SK-N-SH (cell line): ENCODE results near the gene MAP3K5. TPM values are rescaled to one million over a fixed set of nuclear protein-coding genes. Genes with fewer than 3 reads are reported as not detected.

Experiments
- CTCF ChIA-PET: fragments of 300-600, 350-600 bp; formaldehyde crosslinking; extraction: SDS; loops from one replicate; lab custom pipeline; 2021; lab: Yijun Ruan, JAX
- POLR2A ChIA-PET: fragments of 350-600 bp; sonication (Branson Sonifier 250); formaldehyde crosslinking; extraction: SDS; loops from one replicate; lab custom pipeline; 2020; ENCODE audit warnings: antibody characterized with exemption, inconsistent platforms; lab: Yijun Ruan, JAX
- DNase-seq: peaks from one replicate; pipeline ENCODE4 v3.0.0; 2012
- H2AFZ ChIP-seq: fragments of 200-600 bp; sonication (generic); 2 replicates; pipeline ENCODE4 v1.8.1; 2016; ENCODE audit warnings: antibody characterized with exemption, mild to moderate bottlenecking, low read depth
- H3F3A ChIP-seq: fragments of 200-600 bp; sonication (generic); replicated peaks from 2 replicates; pipeline ENCODE3; 2016; ENCODE audit warnings: antibody characterized with exemption, mild to moderate bottlenecking; ENCODE audit not compliant: insufficient read depth
- H3K27ac ChIP-seq, 2 experiments: fragments of 200-500 bp in 1 of 2; fragments of 200-600 bp in 1 of 2; sonication (Bioruptor generic) in 1 of 2; sonication (generic), shearing (Covaris generic) in 1 of 2; 2 replicates each; pipeline versions ENCODE4 v1.5.1 to v1.6.1; 2014 to 2016; ENCODE audit warnings: low read depth in 2 of 2, inconsistent platforms in 1 of 2, low read length in 1 of 2, mild to moderate bottlenecking in 1 of 2, mixed read lengths in 1 of 2
- H3K27me3 ChIP-seq: fragments of 200-600 bp; sonication (generic), shearing (Covaris generic); 2 replicates; pipeline ENCODE4 v1.6.1; 2016; ENCODE audit warnings: mixed run types; ENCODE audit not compliant: insufficient read depth
- H3K36me3 ChIP-seq, 2 experiments: fragments of 200-500 bp in 1 of 2; fragments of 200-600 bp in 1 of 2; sonication (Bioruptor generic) in 1 of 2; sonication (generic) in 1 of 2; replicated peaks in 1 of 2; 2 replicates each; pipeline versions ENCODE3 to v1.5.1; 2014 to 2016; ENCODE audit warnings: low read length in 1 of 2, mild to moderate bottlenecking in 1 of 2; ENCODE audit not compliant: insufficient read depth in 2 of 2, control insufficient read depth in 1 of 2
- H3K4me1 ChIP-seq, 2 experiments: fragments of 200-500 bp in 1 of 2; fragments of 200-600 bp in 1 of 2; sonication (Bioruptor generic) in 1 of 2; sonication (generic), shearing (Covaris generic) in 1 of 2; 2 replicates each; pipeline versions ENCODE4 v1.5.1 to v1.6.1; 2014 to 2016; ENCODE audit warnings: low read depth in 1 of 2, low read length in 1 of 2, mixed run types in 1 of 2; ENCODE audit not compliant: insufficient read depth in 2 of 2, control insufficient read depth in 1 of 2
- H3K4me2 ChIP-seq: fragments of 200-600 bp; sonication (generic), shearing (Covaris generic); 2 replicates; pipeline ENCODE4 v1.6.1; 2017; ENCODE audit warnings: mixed run types
- H3K4me3 ChIP-seq, 2 experiments: fragments of 200-500 bp in 1 of 2; fragments of 200-600 bp in 1 of 2; sonication (Bioruptor generic) in 1 of 2; sonication (generic), shearing (Covaris generic) in 1 of 2; 2 replicates each; pipeline versions ENCODE4 v1.5.1 to v1.8.1; 2014 to 2016; ENCODE audit warnings: low read depth in 2 of 2, inconsistent platforms in 1 of 2, low read length in 1 of 2, mild to moderate bottlenecking in 1 of 2, mixed read lengths in 1 of 2, moderate library complexity in 1 of 2
- H3K79me2 ChIP-seq: fragments of 200-600 bp; sonication (generic); 2 replicates; pipeline ENCODE4 v1.8.1; 2017; ENCODE audit warnings: mild to moderate bottlenecking; ENCODE audit not compliant: insufficient read depth
- H3K9ac ChIP-seq: fragments of 200-600 bp; sonication (generic); 2 replicates; pipeline ENCODE4 v1.6.1; 2017; ENCODE audit warnings: mixed run types
- H3K9me2 ChIP-seq: fragments of 200-600 bp; sonication (generic); 2 replicates; pipeline ENCODE4 v1.6.1; 2017; ENCODE audit warnings: mixed run types
- H3K9me3 ChIP-seq: fragments of 200-600 bp; sonication (generic); 2 replicates; pipeline ENCODE4 v1.6.1; 2017; ENCODE audit warnings: mixed run types, mild to moderate bottlenecking, moderate library complexity
- H4K20me1 ChIP-seq: fragments of 200-600 bp; sonication (generic); 2 replicates; pipeline ENCODE4 v1.6.1; 2017; ENCODE audit warnings: mild to moderate bottlenecking, mixed run types; ENCODE audit not compliant: insufficient read depth
- CHD2 ChIP-seq: fragments of 150-350 bp; IDR thresholded peaks from 2 replicates; pipeline ENCODE4 v1.6.1; 2018; ENCODE audit warnings: low read length; ENCODE audit not compliant: partially characterized antibody
- ELF1 ChIP-seq: IDR thresholded peaks from 2 replicates; pipeline ENCODE4 v1.4.0; 2012
- EZH2phosphoT487 ChIP-seq: fragments of 200-600 bp; sonication (generic); IDR thresholded peaks from 2 replicates; pipeline ENCODE4 v1.6.1; 2017; ENCODE audit warnings: low read depth, mixed run types, mild to moderate bottlenecking, antibody characterized with exemption, moderate library complexity, borderline replicate concordance
- FOSL2 ChIP-seq: IDR thresholded peaks from 2 replicates; pipeline ENCODE4 v1.4.0; 2012; ENCODE audit warnings: low read depth, mild to moderate bottlenecking, moderate library complexity, borderline replicate concordance
- FOXJ3 ChIP-seq: sonication (generic); formaldehyde crosslinking; IDR thresholded peaks from 2 replicates; pipeline ENCODE4 v1.5.1; 2020; ENCODE audit warnings: mild to moderate bottlenecking, missing genetic modification reagents
- FOXM1 ChIP-seq: IDR thresholded peaks from 2 replicates; pipeline ENCODE4 v1.4.0; 2012; ENCODE audit warnings: low read depth, mild to moderate bottlenecking
- NFIC ChIP-seq: IDR thresholded peaks from 2 replicates; pipeline ENCODE4 v1.4.0; 2012; ENCODE audit warnings: borderline replicate concordance
- POLR2AphosphoS5 ChIP-seq: IDR thresholded peaks from 2 replicates; pipeline ENCODE4 v1.6.1; 2012; ENCODE audit warnings: low read depth, low read length
- RXRA ChIP-seq: IDR thresholded peaks from 2 replicates; pipeline ENCODE4 v1.4.0; 2012; ENCODE audit warnings: low read depth, mild to moderate bottlenecking, borderline replicate concordance
- SIN3A ChIP-seq: IDR thresholded peaks from 2 replicates; pipeline ENCODE4 v1.6.1; 2012; ENCODE audit warnings: low read depth, mild to moderate bottlenecking, low read length, moderate library complexity, borderline replicate concordance
- SMC3 ChIP-seq: IDR thresholded peaks from 2 replicates; pipeline ENCODE4 v1.6.1; 2012; ENCODE audit warnings: low read depth, low read length, improper control_type of control experiment
- TAF1 ChIP-seq: IDR thresholded peaks from 2 replicates; pipeline ENCODE4 v1.6.1; 2012; ENCODE audit warnings: low read depth, mild to moderate bottlenecking, low read length, moderate library complexity, borderline replicate concordance
- TEAD4 ChIP-seq: IDR thresholded peaks from 2 replicates; pipeline ENCODE4 v1.4.0; 2012; ENCODE audit warnings: mild to moderate bottlenecking, borderline replicate concordance; ENCODE audit not compliant: insufficient read depth
- WGBS: methylation state at CpG from one replicate; pipeline ENCODE4 v1.1.6; 2017; ENCODE audit warnings: low lambda C conversion rate; 5-methylcytosine and 5-hydroxymethylcytosine counted together
- polyA plus RNA-seq, 3 experiments: library from polyadenylated mRNA; depleted of rRNA; stranded (reverse); fragments of >200 nt; gene quantifications; 2 replicates each; pipeline ENCODE4 v1.2.3, GENCODE V29; 2012
- TF ChIP-seq, protein P1 (sequence below): IDR thresholded peaks from 2 replicates; pipeline ENCODE4 v1.4.0; 2012; ENCODE audit warnings: low read depth
- TF ChIP-seq, protein P2 (sequence below): IDR thresholded peaks from 2 replicates; pipeline ENCODE4 v1.4.0; 2012; ENCODE audit warnings: low read depth, borderline replicate concordance
- TF ChIP-seq, protein P3 (sequence below): IDR thresholded peaks from 2 replicates; pipeline ENCODE4; 2012

The MAP3K5 gene
- polyA plus RNA-seq, 1 of the 3 experiments (the other 2 are of a cell fraction) = 1.4 TPM

DNA sequence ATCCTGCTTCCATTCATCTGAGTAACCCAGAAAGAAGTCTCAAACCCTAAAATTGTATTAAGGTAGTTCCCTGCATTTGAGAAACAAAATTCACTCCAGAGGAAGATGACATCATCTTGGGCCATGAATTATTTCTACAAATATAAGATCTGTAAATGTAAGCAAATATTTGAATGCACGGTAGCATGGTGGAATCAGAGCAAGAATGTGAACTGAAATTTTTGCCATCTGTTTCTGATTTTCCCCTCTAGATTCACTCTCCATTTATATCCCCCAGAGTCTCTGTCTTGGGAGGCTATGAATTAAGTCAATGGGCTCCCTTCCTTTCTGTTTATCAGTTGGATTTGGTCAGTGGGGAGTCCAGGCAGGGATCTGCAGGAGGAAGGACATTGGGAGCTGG, 5.8 kb upstream of the MAP3K5 start:
- peaks cover 0 to 3% of the 10 kb centered on the region in 2 experiments; a peak in 2 of 4 replicates for H3K4me1 ChIP-seq
- no peak for DNase-seq
- no peak overlapping the region for H2AFZ ChIP-seq
- 83% methylated on average over 1 of the region's 1 CpG for WGBS
- ChIA-PET CTCF (interaction anchor here (0.9 to 1.0 kb wide), 2 partner anchors 154 to 156 kb away, joined by 3 read pairs; no protein-coding TSS in a partner anchor), POLR2A (no interaction called here)
- H3K9ac ChIP-seq = no peak overlapping the region
- no peaks in the 10 kb centered on the region for H4K20me1 ChIP-seq
- TF ChIP-seq, protein P1, sequence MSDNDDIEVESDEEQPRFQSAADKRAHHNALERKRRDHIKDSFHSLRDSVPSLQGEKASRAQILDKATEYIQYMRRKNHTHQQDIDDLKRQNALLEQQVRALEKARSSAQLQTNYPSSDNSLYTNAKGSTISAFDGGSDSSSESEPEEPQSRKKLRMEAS = no peak
- no peak for TF ChIP-seq TAF1
- no peak for TF ChIP-seq TEAD4
- no peak overlapping the region for H3K4me2 ChIP-seq
- no peaks in the 10 kb centered on the region for H3K9me3 ChIP-seq
- H3F3A ChIP-seq = no peaks in the 10 kb centered on the region
- H3K79me2 ChIP-seq = no peaks in the 10 kb centered on the region
- H3K9me2 ChIP-seq = no peaks in the 10 kb centered on the region
- H3K27ac ChIP-seq = no peak overlapping the region
- H3K4me3 ChIP-seq = no peak overlapping the region
- no peaks in the 10 kb centered on the region for H3K27me3 ChIP-seq
- no peaks in the 10 kb centered on the region for H3K36me3 ChIP-seq

DNA sequence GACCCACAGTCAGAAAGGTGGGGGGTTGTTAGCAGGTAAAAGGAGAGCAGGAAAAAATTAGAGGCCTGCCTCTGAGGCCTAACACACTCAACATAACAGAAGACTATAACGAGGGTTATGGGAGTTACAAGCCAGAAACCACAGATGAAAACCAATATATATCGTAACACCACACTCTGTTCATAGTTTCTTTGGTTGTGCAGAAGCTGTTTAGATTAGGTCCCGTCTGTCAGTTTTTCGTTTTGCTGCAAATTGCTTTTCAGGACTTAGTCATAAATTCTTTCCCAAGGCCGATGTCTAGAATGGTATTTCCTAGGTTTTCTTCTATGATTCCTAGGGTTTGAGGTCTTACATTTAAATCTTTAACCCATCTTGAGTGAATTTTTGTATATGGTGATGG, 3.7 kb upstream of the MAP3K5 start:
- Histone ChIP-seq H3K27me3 (no peaks in the 10 kb centered on the region), H2AFZ (no peak overlapping the region), H3K4me2 (no peak overlapping the region), H4K20me1 (no peaks in the 10 kb centered on the region)
- DNase-seq = no peak
- no peak for TF ChIP-seq FOSL2
- TF ChIP-seq SIN3A = no peak
- TF ChIP-seq, protein P1 = no peak
- TF ChIP-seq, protein P2, sequence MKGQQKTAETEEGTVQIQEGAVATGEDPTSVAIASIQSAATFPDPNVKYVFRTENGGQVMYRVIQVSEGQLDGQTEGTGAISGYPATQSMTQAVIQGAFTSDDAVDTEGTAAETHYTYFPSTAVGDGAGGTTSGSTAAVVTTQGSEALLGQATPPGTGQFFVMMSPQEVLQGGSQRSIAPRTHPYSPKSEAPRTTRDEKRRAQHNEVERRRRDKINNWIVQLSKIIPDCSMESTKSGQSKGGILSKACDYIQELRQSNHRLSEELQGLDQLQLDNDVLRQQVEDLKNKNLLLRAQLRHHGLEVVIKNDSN = no peak
- no peak for TF ChIP-seq POLR2AphosphoS5
- TF ChIP-seq, protein P3, sequence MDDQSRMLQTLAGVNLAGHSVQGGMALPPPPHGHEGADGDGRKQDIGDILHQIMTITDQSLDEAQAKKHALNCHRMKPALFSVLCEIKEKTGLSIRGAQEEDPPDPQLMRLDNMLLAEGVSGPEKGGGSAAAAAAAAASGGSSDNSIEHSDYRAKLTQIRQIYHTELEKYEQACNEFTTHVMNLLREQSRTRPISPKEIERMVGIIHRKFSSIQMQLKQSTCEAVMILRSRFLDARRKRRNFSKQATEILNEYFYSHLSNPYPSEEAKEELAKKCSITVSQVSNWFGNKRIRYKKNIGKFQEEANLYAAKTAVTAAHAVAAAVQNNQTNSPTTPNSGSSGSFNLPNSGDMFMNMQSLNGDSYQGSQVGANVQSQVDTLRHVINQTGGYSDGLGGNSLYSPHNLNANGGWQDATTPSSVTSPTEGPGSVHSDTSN = no peak
- TF ChIP-seq TEAD4 = no peak
- no peak for TF ChIP-seq RXRA
- no peak for TF ChIP-seq EZH2phosphoT487
- no peak for TF ChIP-seq FOXM1
- TF ChIP-seq NFIC = no peak
- TF ChIP-seq CHD2 = no peak
- TF ChIP-seq FOXJ3 (CRISPR knock-in tag) = no peak
- TF ChIP-seq ELF1 = no peak
- TF ChIP-seq SMC3 = no peak
- TF ChIP-seq, all 33 proteins: peak for 0
- Histone ChIP-seq H3K9me3 (no peaks in the 10 kb centered on the region), H3K9ac (no peak overlapping the region), H3F3A (no peaks in the 10 kb centered on the region), H3K9me2 (no peaks in the 10 kb centered on the region), H3K4me3 (no peak overlapping the region), H3K4me1 (peaks cover 0 to 6% of the 10 kb centered on the region in 2 experiments; a peak in 2 of 4 replicates), H3K79me2 (peaks cover 9% of the 10 kb centered on the region; the same call in 1 of the 2 replicates), H3K27ac (no peak overlapping the region), H3K36me3 (no peaks in the 10 kb centered on the region)
- ChIA-PET CTCF (interaction anchor here (1.6 to 11.4 kb wide), 2 partner anchors 152 to 245 kb away, joined by 4 to 214 read pairs; no protein-coding TSS in a partner anchor), POLR2A (no interaction called here)
- WGBS = 93% methylated on average over 5 of the region's 5 CpGs
